Ovary (tissue), 9 donors: Measurements from ENCODE around the gene EDC3. TPM values are rescaled to one million over a fixed set of nuclear protein-coding genes. Genes with fewer than 3 reads are reported as not detected.

Source experiments
- DNase-seq, 5 donors: peaks; one replicate each; pipeline ENCODE4 v3.0.0-alpha.2; 2019 to 2020
- H3K27ac ChIP-seq, 2 donors: fragments of 200-600 bp; one replicate each; pipeline versions ENCODE4 v1.5.1 to v1.8.0; 2019 to 2022
- H3K27me3 ChIP-seq: fragments of 200-600 bp; one replicate; pipeline ENCODE4 v1.8.0; 2022
- H3K36me3 ChIP-seq: fragments of 200-600 bp; sonication (generic); one replicate; pipeline ENCODE4 v1.5.1; 2019
- H3K4me1 ChIP-seq: one replicate; pipeline ENCODE4 v1.8.1; 2013; ENCODE audit warnings: mild to moderate bottlenecking, moderate library complexity; ENCODE audit not compliant: insufficient read depth
- H3K4me3 ChIP-seq: fragments of 200-600 bp; sonication (generic); one replicate; pipeline ENCODE4 v1.5.1; 2017
- H3K9me3 ChIP-seq, 2 donors: fragments of 200-600 bp in 1 of 2; sonication (generic) in 1 of 2; one replicate each; pipeline versions ENCODE4 v1.5.1 to v1.8.1; 2013 to 2019; ENCODE audit warnings: mild to moderate bottlenecking in 1 of 2, moderate library complexity in 1 of 2
- EP300 ChIP-seq: sonication (generic); formaldehyde crosslinking; IDR thresholded peaks from one replicate; pipeline ENCODE4 v1.6.1; 2017; ENCODE audit warnings: antibody characterized with exemption
- POLR2A ChIP-seq: fragments of 450-650 bp; IDR thresholded peaks from one replicate; pipeline ENCODE4 v1.6.1; 2017; ENCODE audit warnings: antibody characterized with exemption, mild to moderate bottlenecking, moderate library complexity
- WGBS, 3 donors: extraction: QIAGEN DNeasy Blood & Tissue Kit in 1 of 3; methylation state at CpG; one replicate each; pipeline versions ENCODE4 v1.1.5 to v1.1.7; 2013 to 2017; 5-methylcytosine and 5-hydroxymethylcytosine counted together
- intact Hi-C, 4 donors: fragments of 100-400 bp; cut with DNase I; formaldehyde crosslinking; loops; one replicate each; pipeline versions ENCODE4 v1.11.0 to v1.15.1; 2022 to 2023
- polyA plus RNA-seq, 2 donors: library from polyadenylated mRNA; stranded (reverse); fragments of 200-250 nt in 1 of 2; fragments of 350-450 nt in 1 of 2; fragmentation: Illumina TruSeq in 1 of 2; extraction: RNeasy Lipid Tissue Mini Kit (QIAGEN cat#74804) in 1 of 2; gene quantifications; one replicate each; pipeline ENCODE4 v1.2.3, GENCODE V29; 2013 to 2014
- total RNA-seq, 7 donors: library from RNA; depleted of rRNA in 2 of 7; stranded (reverse); fragments of >200 nt in 2 of 7; fragmentation: NEBNext Ultra II Directional in 3 of 7; extraction: Animal tissue kit (Norgen Biotek cat#: 25700) in 3 of 7; gene quantifications; one replicate each; pipeline versions ENCODE4 v1.1.0 to v1.2.4, GENCODE V29; 2016 to 2023
- TF ChIP-seq, protein P1 (sequence below), 3 donors: fragments of 450-650 bp in 2 of 3; fragments of 200-600 bp in 1 of 3; IDR thresholded peaks; one replicate each; pipeline versions ENCODE4 v1.5.1 to v1.8.0; 2016 to 2022; ENCODE audit warnings: antibody characterized with exemption in 3 of 3, mild to moderate bottlenecking in 1 of 3
- donor health status: DM: no; HTN: no; CAD: no; lungs with moderate emphysema.
- donor health status: DM: no; HTN: no; CAD: no.
- donor health status: Bipolar disorder and iron deficiency.
- donor health status: DM: yes; HTN: yes; CAD: no.
- donor health status: DM: no; HTN: no; CAD: no.
- donor health status: DM: yes; HTN: yes; CAD: no.

EDC3 gene
- total and polyA plus RNA-seq, 9 donors, result 10.6 to 44.5 (median 34.2) TPM

DNA sequence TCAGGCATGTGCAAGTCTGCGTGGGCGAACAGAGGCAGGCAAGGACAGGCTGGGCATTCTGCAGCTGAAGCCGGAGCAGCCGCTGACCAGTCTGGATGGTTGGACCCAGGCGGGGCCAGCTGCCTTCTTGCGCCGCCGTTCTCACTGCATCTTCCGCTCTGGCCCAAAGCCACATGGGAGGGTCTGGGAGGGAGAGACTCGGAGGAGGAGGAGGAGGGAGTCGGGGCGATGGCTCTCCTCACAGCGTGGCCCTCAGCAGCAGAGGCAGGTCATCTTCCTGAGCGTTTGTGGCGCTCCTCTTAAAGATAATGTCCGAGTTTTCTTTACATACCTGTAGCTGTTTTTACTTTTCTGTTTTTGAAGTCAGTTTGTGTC lies 74.3 kb downstream of the EDC3 start:
- whole genome bisulfite sequencing, 3 donors, result 61 to 71% (median 69%) methylated on average over 16 of the region's 16 CpGs
- Histone ChIP-seq H3K4me1 (peaks cover 2% of the 10 kb centered on the region), H3K4me3 (no peak overlapping the region), H3K36me3 (no peaks in the 10 kb centered on the region), H3K27me3 (no peaks in the 10 kb centered on the region), H3K27ac (no peak overlapping the region), H3K9me3 (no peaks in the 10 kb centered on the region)
- intact Hi-C loops, result loop anchor here in 2 of 4 donors (10.0 kb wide), 1 partner anchor 237 kb away; no protein-coding TSS in a partner anchor
- peak in 1 of 5 donors; percentile 44 for DNase-seq
- TF ChIP-seq EP300 (no peak), POLR2A (no peak)
- TF ChIP-seq, protein P1, sequence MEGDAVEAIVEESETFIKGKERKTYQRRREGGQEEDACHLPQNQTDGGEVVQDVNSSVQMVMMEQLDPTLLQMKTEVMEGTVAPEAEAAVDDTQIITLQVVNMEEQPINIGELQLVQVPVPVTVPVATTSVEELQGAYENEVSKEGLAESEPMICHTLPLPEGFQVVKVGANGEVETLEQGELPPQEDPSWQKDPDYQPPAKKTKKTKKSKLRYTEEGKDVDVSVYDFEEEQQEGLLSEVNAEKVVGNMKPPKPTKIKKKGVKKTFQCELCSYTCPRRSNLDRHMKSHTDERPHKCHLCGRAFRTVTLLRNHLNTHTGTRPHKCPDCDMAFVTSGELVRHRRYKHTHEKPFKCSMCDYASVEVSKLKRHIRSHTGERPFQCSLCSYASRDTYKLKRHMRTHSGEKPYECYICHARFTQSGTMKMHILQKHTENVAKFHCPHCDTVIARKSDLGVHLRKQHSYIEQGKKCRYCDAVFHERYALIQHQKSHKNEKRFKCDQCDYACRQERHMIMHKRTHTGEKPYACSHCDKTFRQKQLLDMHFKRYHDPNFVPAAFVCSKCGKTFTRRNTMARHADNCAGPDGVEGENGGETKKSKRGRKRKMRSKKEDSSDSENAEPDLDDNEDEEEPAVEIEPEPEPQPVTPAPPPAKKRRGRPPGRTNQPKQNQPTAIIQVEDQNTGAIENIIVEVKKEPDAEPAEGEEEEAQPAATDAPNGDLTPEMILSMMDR (IDR thresholded peaks at IDR 0.05), result no peak

DNA sequence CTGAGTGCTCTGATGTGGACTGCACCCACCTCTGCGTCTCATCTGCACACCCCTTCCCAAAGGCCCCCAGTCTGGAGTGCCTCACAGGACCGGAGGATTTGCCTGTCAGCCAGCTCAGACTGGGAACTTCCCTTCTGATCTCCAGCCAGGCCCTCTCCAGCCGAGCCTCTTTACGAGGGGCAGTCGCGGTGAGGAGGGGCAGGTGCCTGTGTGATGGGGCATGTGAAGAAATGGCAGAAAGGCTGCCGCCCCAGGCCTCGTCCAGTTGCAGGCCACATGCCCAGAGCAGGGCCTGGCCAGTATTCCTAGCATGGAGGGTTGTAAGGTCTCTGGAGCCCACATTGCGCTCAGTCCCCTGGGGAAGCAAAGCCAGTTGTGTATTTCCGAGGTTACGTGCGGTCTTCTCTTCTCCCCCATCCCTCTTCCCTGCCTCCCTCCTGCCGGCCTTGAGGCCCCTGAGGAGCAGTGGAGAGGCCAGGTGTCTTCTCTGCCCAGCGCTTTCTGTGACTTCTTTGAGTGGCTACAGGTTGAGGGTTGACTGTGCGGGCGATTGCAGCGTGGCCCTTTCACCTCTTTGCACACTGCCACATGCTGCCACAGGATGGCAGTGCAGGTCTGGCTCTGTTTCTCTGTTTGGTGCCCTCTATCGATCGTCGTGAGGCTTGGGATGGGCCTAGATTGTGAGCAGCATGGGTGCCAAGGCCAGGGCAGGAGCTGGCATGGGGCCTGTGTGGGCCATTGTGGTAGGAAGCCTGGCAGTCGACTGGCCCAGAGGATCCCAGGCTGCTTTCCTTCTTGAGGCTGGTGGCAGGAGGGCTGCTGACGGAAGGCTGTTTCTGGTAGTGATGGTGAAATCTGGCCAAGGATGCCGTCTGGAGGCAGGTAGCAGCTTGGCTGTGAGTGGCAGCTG lies 74.9 kb downstream of the EDC3 start:
- no peaks in the 10 kb centered on the region for H3K9me3 ChIP-seq
- H3K36me3 ChIP-seq, result no peaks in the 10 kb centered on the region
- peaks cover 2% of the 10 kb centered on the region for H3K4me1 ChIP-seq
- no peaks in the 10 kb centered on the region for H3K27me3 ChIP-seq
- intact Hi-C loops, result loop anchor here in 2 of 4 donors (10.0 kb wide), 1 partner anchor 236 kb away; no protein-coding TSS in a partner anchor
- peak in 2 of 5 donors; percentile 15 to 51 for DNase-seq
- TF ChIP-seq POLR2A, result no peak
- TF ChIP-seq, protein P1 (IDR thresholded peaks at IDR 0.05), result peak in 2 of 3 donors; percentile 14 to 20
- H3K27ac ChIP-seq, result no peak overlapping the region
- 55 to 60% (median 59%) methylated on average over 23 of the region's 23 CpGs for whole genome bisulfite sequencing, 3 donors
- no peak overlapping the region for H3K4me3 ChIP-seq

DNA sequence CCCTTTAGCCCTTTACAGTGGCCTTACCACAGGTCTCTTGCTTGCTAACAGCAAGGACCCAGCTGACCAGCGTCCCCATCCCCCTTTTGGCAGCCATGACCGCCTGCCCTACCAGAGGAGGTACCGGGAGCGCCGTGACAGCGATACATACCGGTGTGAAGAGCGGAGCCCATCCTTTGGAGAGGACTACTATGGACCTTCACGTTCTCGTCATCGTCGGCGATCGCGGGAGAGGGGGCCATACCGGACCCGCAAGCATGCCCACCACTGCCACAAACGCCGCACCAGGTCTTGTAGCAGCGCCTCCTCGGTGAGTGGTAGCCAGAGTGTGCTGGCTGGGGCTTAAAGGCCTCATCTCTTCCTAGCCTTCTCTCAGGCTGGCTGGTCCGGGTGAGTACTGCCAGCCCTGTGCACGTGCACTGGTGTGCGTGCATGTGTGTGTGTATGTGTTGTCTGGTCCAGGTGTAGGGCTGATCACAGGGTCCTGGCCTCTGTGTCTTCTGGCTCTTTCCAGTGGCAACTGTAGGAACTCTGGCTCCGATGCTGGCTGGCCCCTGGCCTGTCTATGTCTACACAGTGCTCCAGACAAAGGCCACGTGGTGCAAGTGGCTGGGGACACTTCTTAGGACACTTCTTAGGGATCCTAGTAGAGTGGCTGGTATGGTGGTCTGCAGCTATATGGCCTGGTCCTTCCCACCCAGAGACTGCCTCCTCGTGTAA lies 75.7 kb downstream of the EDC3 start:
- no peak overlapping the region for H3K27ac ChIP-seq
- H3K36me3 ChIP-seq, result no peaks in the 10 kb centered on the region
- peaks cover 2% of the 10 kb centered on the region for H3K4me1 ChIP-seq
- 86 to 87% (median 86%) methylated on average over 27 of the region's 27 CpGs for WGBS, 3 donors
- no peak overlapping the region for H3K4me3 ChIP-seq
- intact Hi-C loops, result loop anchor here in 3 of 4 donors (5.0 to 10.0 kb wide), 3 partner anchors 78 to 235 kb away; partner anchors contain the start of gene ARID3B (in 2 of the 3)
- H3K9me3 ChIP-seq, result no peaks in the 10 kb centered on the region
- DNase-seq, result no peak
- TF ChIP-seq POLR2A (no peak), EP300 (no peak)
- TF ChIP-seq, protein P1 (IDR thresholded peaks at IDR 0.05), result no peak
- no peaks in the 10 kb centered on the region for H3K27me3 ChIP-seq

DNA sequence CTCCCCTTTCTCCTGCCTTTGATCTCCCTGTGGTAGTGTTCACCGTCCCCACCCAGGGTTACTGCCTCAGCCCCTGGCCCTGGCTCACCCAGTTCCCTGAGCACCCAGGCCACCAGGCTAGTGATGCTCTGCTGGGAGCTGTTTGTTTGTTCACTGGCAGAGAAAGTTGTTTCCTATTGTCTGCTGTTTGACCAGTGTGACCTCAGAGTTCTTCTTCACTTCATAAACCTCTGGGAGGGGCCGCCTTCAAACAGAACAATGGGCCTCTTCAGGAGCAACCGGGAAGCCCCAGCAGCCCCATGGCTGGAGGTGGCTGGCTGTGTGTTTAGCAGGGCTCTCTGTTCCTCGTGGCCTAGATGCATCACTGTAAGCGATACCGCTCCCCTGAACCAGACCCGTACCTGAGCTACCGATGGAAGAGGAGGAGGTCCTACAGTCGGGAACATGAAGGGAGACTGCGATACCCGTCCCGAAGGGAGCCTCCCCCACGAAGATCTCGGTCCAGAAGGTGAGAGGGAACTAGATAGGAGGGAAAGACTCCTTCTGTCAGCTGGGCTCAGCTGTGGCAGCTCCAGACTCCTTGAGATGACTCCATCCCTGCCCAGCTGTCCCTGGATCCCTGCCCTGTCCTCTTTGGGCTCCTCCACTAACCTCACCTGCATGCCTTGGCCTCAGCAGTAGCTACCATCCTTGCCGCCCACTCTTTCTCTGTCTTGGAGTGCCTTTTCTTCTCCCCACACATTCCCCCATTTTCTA lies 76.8 kb downstream of the EDC3 start:
- H3K4me1 ChIP-seq, result peaks cover 2% of the 10 kb centered on the region
- no peak overlapping the region for H3K27ac ChIP-seq
- no peaks in the 10 kb centered on the region for H3K36me3 ChIP-seq
- WGBS, 3 donors, result 58 to 73% (median 64%) methylated on average over 14 to 15 of the region's 15 CpGs
- TF ChIP-seq, protein P1 (IDR thresholded peaks at IDR 0.05), result no peak
- TF ChIP-seq EP300 (no peak), POLR2A (no peak)
- peak in 1 of 5 donors; percentile 7 for DNase-seq
- intact Hi-C loops, result loop anchor here in 2 of 4 donors (5.0 kb wide), 2 partner anchors 77 to 162 kb away; partner anchors contain the start of gene ARID3B (in 2 of the 2)
- no peaks in the 10 kb centered on the region for H3K9me3 ChIP-seq
- no peaks in the 10 kb centered on the region for H3K27me3 ChIP-seq
- no peak overlapping the region for H3K4me3 ChIP-seq
